Measurements from ENCODE around the gene DNAH17.

- TF ChIP-seq CTCF (conservative IDR thresholded peaks at IDR 0.05; ENCODE audit: low read depth, low read length): no peak
- no peak for TF ChIP-seq EZH2 (IDR thresholded peaks at IDR 0.05; ENCODE audit: borderline replicate concordance, low read depth, low read length, poor library complexity, severe bottlenecking)
Measured at GRCh38 chr17:78496311-78496710, 80.9 kb downstream of the DNAH17 start.
